HL-60 (cell line): Measurements from ENCODE around the gene IQCK.

Experiments used
- DNase-seq, 2 experiments: peaks; one replicate each; pipeline ENCODE4 v3.0.0-alpha.2; 2010 to 2020; ENCODE audit warnings: low read depth in 1 of 2, low spot score in 1 of 2
- H3K27ac ChIP-seq: fragments of 250-450 bp; sonication (Bioruptor Pico); replicated peaks from 2 replicates; pipeline ENCODE4 v1.5.1; 2020; ENCODE audit warnings: mild to moderate bottlenecking, moderate library complexity
- H3K27me3 ChIP-seq: fragments of 250-450 bp; sonication (Bioruptor Pico); 2 replicates; pipeline ENCODE4 v1.5.1; 2021; ENCODE audit warnings: mild to moderate bottlenecking, moderate library complexity; ENCODE audit not compliant: insufficient read depth, poor library complexity, severe bottlenecking
- H3K4me3 ChIP-seq: replicated peaks from 2 replicates; pipeline ENCODE4 v1.5.1; 2011; ENCODE audit warnings: mild to moderate bottlenecking, control low read depth, low read length; ENCODE audit not compliant: insufficient read depth
- CTCF ChIP-seq: IDR thresholded peaks from one replicate; pipeline ENCODE4 v1.5.1; 2011; ENCODE audit warnings: low read length, control low read depth, inconsistent platforms; ENCODE audit not compliant: insufficient read depth
- GABPA ChIP-seq: IDR thresholded peaks from 2 replicates; pipeline ENCODE4 v1.6.1; 2012; ENCODE audit warnings: low read depth
- POLR2AphosphoS5 ChIP-seq: IDR thresholded peaks from 2 replicates; pipeline ENCODE4 v1.6.1; 2012; ENCODE audit warnings: low read depth
- SPI1 ChIP-seq: IDR thresholded peaks from 2 replicates; pipeline ENCODE4 v1.6.1; 2012; ENCODE audit warnings: low read depth, mild to moderate bottlenecking, borderline replicate concordance
- TF ChIP-seq, protein P1 (sequence below): IDR thresholded peaks from 2 replicates; pipeline ENCODE4 v1.6.1; 2012; ENCODE audit warnings: low read depth; ENCODE audit not compliant: insufficient replicate concordance

IQCK gene

DNA sequence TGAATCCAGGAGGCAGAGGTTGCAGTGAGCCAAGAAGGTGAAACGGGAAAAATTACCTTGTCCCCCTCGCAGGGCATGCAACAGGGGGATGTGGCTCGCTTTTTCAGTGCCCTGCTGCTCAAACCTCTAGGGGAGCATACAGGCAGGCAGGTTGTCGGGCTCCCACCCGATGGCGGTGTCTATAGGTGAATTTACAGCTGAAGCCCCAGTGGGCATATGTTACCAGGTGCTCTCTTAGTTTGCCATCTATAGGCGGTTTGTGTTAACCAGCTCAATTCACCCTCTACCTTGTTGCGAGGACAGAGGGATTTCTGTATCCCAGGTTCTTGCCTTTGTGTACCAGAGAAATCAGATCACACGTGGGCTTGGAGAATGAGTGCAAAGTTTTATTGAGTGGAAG lies 48.9 kb downstream of the IQCK start:
- no peaks in the 10 kb centered on the region for H3K27me3 ChIP-seq
- TF ChIP-seq SPI1 (no peak), GABPA (no peak), CTCF (no peak), POLR2AphosphoS5 (no peak)
- TF ChIP-seq, protein P1, sequence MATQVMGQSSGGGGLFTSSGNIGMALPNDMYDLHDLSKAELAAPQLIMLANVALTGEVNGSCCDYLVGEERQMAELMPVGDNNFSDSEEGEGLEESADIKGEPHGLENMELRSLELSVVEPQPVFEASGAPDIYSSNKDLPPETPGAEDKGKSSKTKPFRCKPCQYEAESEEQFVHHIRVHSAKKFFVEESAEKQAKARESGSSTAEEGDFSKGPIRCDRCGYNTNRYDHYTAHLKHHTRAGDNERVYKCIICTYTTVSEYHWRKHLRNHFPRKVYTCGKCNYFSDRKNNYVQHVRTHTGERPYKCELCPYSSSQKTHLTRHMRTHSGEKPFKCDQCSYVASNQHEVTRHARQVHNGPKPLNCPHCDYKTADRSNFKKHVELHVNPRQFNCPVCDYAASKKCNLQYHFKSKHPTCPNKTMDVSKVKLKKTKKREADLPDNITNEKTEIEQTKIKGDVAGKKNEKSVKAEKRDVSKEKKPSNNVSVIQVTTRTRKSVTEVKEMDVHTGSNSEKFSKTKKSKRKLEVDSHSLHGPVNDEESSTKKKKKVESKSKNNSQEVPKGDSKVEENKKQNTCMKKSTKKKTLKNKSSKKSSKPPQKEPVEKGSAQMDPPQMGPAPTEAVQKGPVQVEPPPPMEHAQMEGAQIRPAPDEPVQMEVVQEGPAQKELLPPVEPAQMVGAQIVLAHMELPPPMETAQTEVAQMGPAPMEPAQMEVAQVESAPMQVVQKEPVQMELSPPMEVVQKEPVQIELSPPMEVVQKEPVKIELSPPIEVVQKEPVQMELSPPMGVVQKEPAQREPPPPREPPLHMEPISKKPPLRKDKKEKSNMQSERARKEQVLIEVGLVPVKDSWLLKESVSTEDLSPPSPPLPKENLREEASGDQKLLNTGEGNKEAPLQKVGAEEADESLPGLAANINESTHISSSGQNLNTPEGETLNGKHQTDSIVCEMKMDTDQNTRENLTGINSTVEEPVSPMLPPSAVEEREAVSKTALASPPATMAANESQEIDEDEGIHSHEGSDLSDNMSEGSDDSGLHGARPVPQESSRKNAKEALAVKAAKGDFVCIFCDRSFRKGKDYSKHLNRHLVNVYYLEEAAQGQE: no peak
- no peak for DNase-seq
- no peak overlapping the region for H3K27ac ChIP-seq
- H3K4me3 ChIP-seq: no peak overlapping the region

DNA sequence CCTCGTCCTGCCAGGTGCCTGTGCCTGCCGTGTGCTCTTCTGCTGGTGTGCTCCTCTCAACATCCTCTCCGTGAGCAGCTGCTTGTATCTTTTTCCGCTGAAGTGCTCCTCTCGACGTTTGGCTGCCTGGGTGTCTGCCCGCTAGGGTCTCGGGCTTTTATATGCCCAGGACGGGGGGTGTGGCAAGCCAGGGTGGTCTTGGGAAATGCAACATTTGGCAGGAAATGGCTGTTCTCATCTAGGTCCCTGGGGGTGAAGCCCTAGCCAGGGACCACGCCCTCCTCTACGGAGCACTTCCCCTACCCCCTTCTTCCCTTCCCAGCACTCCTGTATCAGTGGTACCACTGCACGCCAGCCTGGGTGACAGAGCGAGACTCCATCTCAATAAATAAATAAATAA lies 49.4 kb downstream of the IQCK start:
- Histone ChIP-seq H3K27ac (no peak overlapping the region), H3K27me3 (no peaks in the 10 kb centered on the region), H3K4me3 (no peak overlapping the region)
- no peak for DNase-seq
- TF ChIP-seq CTCF: no peak
- TF ChIP-seq, protein P1: no peak
- TF ChIP-seq POLR2AphosphoS5: no peak
- TF ChIP-seq GABPA: no peak

GRCh38 chr16:19769239-19769638 lies 51.2 kb downstream of the IQCK start:
- Histone ChIP-seq H3K27ac (no peak overlapping the region), H3K4me3 (no peak overlapping the region), H3K27me3 (no peaks in the 10 kb centered on the region)
- no peak for DNase-seq
- no peak for TF ChIP-seq CTCF
- TF ChIP-seq SPI1: no peak
- TF ChIP-seq, protein P1: no peak
- no peak for TF ChIP-seq GABPA
- TF ChIP-seq POLR2AphosphoS5: no peak
